MM.1S (cell line): ENCODE results near the gene TMEM207.

Source experiments
- CTCF ChIP-seq: fragments of 300-600 bp; sonication (generic); IDR thresholded peaks from 2 replicates; pipeline ENCODE4 v1.5.1; 2016; ENCODE audit warnings: antibody characterized with exemption, low read length, mixed read lengths
- EZH2 ChIP-seq: fragments of 300-600 bp; sonication (generic); optimal IDR thresholded peaks from 2 replicates; pipeline ENCODE3; 2017; ENCODE audit warnings: low read depth, mild to moderate bottlenecking, antibody characterized with exemption, low read length, mixed read lengths
- EZH2phosphoT487 ChIP-seq: fragments of 300-600 bp; sonication (generic); IDR thresholded peaks from 2 replicates; pipeline ENCODE4 v1.6.1; 2018; ENCODE audit warnings: antibody characterized with exemption, low read length

DNA sequence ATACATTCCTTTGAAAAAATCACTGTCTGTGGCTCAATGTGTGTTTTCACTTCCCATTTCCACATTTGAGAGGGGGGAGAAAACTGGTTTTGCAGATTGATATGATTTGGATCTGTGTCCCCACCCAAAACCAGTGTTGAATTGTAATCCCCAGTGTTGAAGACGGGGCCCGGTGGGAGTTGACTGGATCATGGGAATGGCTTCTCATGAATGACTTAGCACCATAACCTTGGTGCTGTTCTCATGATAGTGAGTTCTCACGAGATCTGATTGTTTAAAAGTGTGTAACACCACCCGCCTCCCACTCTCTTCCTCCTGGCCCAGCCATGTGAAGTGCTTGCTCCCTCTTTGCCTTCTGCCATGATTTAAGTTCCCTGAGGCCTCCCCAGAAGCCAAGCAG is 16.1 kb downstream of the TMEM207 start:
- no peak for TF ChIP-seq CTCF
- no peak for TF ChIP-seq EZH2
- no peak for TF ChIP-seq EZH2phosphoT487
